GM23248 (cell line): ENCODE data around the gene ACVR1.

Experiments used
- EZH2 ChIP-seq: fragments of 200-600 bp; sonication (generic); IDR thresholded peaks from 2 replicates; pipeline ENCODE4 v1.6.1; 2018; ENCODE audit warnings: antibody characterized with exemption, mild to moderate bottlenecking; ENCODE audit not compliant: insufficient read depth, poor library complexity, severe bottlenecking
- EZH2phosphoT487 ChIP-seq: fragments of 200-600 bp; sonication (generic); IDR thresholded peaks from 2 replicates; pipeline ENCODE4 v1.6.1; 2018; ENCODE audit warnings: antibody characterized with exemption, moderate library complexity, mild to moderate bottlenecking, low read depth; ENCODE audit not compliant: insufficient read depth

DNA sequence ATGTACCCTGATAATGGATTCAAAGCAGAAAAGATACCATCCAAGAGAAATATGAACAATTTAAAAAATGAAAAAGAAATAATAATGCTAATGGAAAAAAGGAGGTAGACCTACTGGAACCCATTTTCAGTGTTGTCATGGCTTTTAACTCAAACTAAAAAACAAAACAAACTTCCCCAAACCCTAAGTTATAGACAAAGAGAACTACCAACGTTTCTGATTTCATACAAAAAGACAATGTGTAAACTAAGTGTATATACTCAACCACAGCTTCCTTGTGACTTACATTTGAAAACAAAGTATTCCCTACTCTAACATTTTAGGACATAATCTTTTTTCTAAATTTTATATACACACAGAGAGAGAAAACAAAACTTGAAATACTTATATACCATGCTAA lies 45.9 kb downstream of the ACVR1 start:
- no peak for TF ChIP-seq EZH2
- TF ChIP-seq EZH2phosphoT487, result no peak
